ENCODE data around the gene SIGLEC10.

The SIGLEC10 gene

DNA sequence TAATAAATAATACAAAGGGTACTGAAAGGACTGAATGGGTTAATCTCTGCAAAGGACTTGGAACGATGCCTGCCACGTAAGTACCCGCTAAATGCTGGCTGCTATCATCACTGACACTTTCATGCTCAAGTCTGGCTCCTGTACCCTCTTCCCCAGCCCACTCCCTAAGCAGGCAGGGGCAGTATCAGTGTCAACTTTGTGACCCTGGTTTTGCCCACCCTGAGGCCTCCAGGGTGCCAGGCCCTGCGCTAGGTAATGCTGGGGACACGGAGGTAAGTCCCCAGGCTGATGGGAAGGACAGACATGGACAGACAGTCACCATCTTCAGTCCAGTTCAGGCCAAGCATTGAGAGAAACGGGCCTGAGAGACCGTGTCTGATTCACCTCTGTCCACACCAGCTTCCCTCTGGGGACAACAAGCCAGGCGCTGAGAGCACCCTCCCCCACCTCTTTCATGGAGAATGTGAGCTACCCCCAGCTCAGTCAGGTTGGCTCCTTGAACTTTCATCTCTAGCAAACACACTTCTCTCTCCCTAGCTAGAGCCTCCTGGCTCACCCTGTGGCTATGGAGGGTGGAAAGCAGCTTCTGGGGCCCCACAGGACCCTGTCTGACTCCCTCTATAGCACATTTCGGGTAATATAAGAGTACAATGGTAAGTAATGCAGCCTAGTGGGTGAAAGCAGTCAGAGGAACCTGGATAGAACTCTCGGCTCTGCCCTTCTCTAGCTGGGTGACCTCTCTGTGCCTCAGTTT lies 52.1 kb downstream of the SIGLEC10 start:
- Histone ChIP-seq H3K4me2 (ENCODE audit: low read depth, low read length) (no peak overlapping the region), H3K27ac (ENCODE audit: low read length) (no peak overlapping the region), H3K36me3 (replicated peaks; ENCODE audit: insufficient read depth, low read length) (no peaks in the 10 kb centered on the region), H3K9me2 (replicated peaks; ENCODE audit: insufficient read depth, low read length) (no peaks in the 10 kb centered on the region), H3K27me3 (replicated peaks; ENCODE audit: insufficient read depth, low read length) (no peaks in the 10 kb centered on the region), H4K20me1 (ENCODE audit: insufficient read depth, low read length) (no peaks in the 10 kb centered on the region), H3K79me2 (ENCODE audit: low read length) (no peaks in the 10 kb centered on the region), H2AFZ (ENCODE audit: low read length) (no peak overlapping the region), H3K9me3 (replicated peaks; ENCODE audit: insufficient read depth, low read length) (no peaks in the 10 kb centered on the region), H3F3A (ENCODE audit: insufficient read depth, low read length) (no peaks in the 10 kb centered on the region), H3K4me3 (ENCODE audit: low read length) (no peak overlapping the region), H3K4me1 (ENCODE audit: low read length) (no peaks in the 10 kb centered on the region), H3K9ac (ENCODE audit: low read length) (no peak overlapping the region)
- no peak for DNase-seq
- no peak for TF ChIP-seq EZH2 (optimal IDR thresholded peaks at IDR 0.05; ENCODE audit: low read depth, low read length)
- TF ChIP-seq, protein P1, sequence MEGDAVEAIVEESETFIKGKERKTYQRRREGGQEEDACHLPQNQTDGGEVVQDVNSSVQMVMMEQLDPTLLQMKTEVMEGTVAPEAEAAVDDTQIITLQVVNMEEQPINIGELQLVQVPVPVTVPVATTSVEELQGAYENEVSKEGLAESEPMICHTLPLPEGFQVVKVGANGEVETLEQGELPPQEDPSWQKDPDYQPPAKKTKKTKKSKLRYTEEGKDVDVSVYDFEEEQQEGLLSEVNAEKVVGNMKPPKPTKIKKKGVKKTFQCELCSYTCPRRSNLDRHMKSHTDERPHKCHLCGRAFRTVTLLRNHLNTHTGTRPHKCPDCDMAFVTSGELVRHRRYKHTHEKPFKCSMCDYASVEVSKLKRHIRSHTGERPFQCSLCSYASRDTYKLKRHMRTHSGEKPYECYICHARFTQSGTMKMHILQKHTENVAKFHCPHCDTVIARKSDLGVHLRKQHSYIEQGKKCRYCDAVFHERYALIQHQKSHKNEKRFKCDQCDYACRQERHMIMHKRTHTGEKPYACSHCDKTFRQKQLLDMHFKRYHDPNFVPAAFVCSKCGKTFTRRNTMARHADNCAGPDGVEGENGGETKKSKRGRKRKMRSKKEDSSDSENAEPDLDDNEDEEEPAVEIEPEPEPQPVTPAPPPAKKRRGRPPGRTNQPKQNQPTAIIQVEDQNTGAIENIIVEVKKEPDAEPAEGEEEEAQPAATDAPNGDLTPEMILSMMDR (IDR thresholded peaks at IDR 0.05; ENCODE audit: low read length) = no peak
- TF ChIP-seq EZH2phosphoT487 (IDR thresholded peaks at IDR 0.05; ENCODE audit: low read length) = no peak

DNA sequence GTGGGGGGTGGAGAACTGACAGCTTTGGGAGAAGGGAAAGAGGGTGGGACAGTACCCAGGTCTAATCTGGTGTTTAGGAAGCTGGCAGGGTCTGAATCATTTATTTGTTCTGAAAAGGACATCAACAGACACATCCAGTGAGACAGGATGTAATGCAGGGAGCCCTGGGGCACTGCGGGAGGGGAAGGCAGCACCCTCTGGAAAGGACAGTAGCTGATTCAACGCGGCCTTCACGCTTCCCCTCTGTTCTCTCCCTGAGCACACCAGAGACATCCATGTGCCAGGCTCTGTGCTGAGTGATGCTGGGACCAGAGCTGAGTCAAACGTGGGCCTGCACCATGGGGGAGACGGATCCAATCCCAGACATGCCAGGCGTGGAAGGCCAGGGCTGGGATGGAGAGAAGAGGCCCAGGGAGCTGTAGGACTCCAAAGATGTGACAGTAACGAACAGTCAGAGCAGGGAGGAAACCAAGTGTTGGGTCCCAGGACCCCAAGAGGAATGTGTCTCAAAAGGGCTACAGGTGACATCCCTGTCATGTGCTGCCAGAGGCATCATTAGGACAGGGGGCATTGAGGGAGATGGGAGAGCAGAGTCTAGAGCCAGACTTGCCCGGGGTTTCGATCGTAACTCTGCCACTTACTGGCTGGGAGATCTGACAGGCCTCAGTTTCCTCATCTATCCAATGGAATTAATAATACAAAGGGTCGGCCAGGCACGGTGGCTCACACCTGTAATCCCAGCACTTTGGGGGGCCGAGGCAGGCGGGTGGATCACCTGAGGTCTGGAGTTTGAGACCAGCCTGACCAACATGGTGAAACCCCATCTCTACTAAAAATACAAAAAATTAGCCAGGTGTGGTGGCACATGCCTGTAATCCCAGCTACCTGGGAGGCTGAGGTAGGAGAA lies 53.0 kb downstream of the SIGLEC10 start:
- Histone ChIP-seq H3K27ac (ENCODE audit: low read length) (no peak overlapping the region), H3K9me3 (replicated peaks; ENCODE audit: insufficient read depth, low read length) (no peaks in the 10 kb centered on the region), H3K79me2 (ENCODE audit: low read length) (no peaks in the 10 kb centered on the region), H3K27me3 (replicated peaks; ENCODE audit: insufficient read depth, low read length) (no peaks in the 10 kb centered on the region), H4K20me1 (ENCODE audit: insufficient read depth, low read length) (no peaks in the 10 kb centered on the region), H3K36me3 (replicated peaks; ENCODE audit: insufficient read depth, low read length) (no peaks in the 10 kb centered on the region), H3F3A (ENCODE audit: insufficient read depth, low read length) (no peaks in the 10 kb centered on the region), H3K9me2 (replicated peaks; ENCODE audit: insufficient read depth, low read length) (no peaks in the 10 kb centered on the region), H2AFZ (ENCODE audit: low read length) (no peak overlapping the region), H3K4me2 (ENCODE audit: low read depth, low read length) (no peak overlapping the region), H3K4me1 (ENCODE audit: low read length) (no peaks in the 10 kb centered on the region), H3K9ac (ENCODE audit: low read length) (no peak overlapping the region), H3K4me3 (ENCODE audit: low read length) (no peak overlapping the region)
- TF ChIP-seq, protein P1 (IDR thresholded peaks at IDR 0.05; ENCODE audit: low read length) = no peak
- TF ChIP-seq EZH2 (optimal IDR thresholded peaks at IDR 0.05; ENCODE audit: low read depth, low read length) = no peak
- TF ChIP-seq EZH2phosphoT487 (IDR thresholded peaks at IDR 0.05; ENCODE audit: low read length) = no peak
- no peak for DNase-seq

DNA sequence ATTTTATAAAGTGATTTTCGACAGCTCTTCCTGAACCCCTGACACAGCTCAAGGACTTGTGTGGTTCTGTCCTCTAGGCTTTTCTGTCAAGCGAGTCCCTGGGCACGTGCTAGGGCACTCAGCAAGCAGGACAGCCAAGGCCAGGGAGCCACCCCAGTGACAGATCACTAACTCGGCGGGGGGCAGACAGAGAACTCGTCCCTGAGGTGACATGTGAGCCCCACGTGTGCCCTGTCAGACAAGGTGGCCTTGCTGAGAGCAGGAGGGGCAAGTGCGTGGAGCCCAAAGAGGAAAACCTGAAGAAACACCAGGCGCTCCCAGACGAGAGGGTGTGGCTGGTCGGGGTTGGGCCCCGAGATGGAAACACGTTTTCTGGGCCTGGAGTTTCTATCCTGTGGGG lies 56.2 kb downstream of the SIGLEC10 start:
- no peak overlapping the region for H3K9ac ChIP-seq (ENCODE audit: low read length)
- H3K4me3 ChIP-seq (ENCODE audit: low read length) = no peak overlapping the region
- no peaks in the 10 kb centered on the region for H3F3A ChIP-seq (ENCODE audit: insufficient read depth, low read length)
- DNase-seq = no peak
- no peak overlapping the region for H3K27ac ChIP-seq (ENCODE audit: low read length)
- H2AFZ ChIP-seq (ENCODE audit: low read length) = no peak overlapping the region
- TF ChIP-seq EZH2phosphoT487 (IDR thresholded peaks at IDR 0.05; ENCODE audit: low read length) = no peak
- no peak for TF ChIP-seq EZH2 (optimal IDR thresholded peaks at IDR 0.05; ENCODE audit: low read depth, low read length)
- TF ChIP-seq, protein P1 (IDR thresholded peaks at IDR 0.05; ENCODE audit: low read length) = no peak
- H3K9me3 ChIP-seq (replicated peaks; ENCODE audit: insufficient read depth, low read length) = no peaks in the 10 kb centered on the region
- H4K20me1 ChIP-seq (ENCODE audit: insufficient read depth, low read length) = no peaks in the 10 kb centered on the region
- no peaks in the 10 kb centered on the region for H3K27me3 ChIP-seq (replicated peaks; ENCODE audit: insufficient read depth, low read length)
- no peaks in the 10 kb centered on the region for H3K79me2 ChIP-seq (ENCODE audit: low read length)
- no peaks in the 10 kb centered on the region for H3K36me3 ChIP-seq (replicated peaks; ENCODE audit: insufficient read depth, low read length)
- H3K4me2 ChIP-seq (ENCODE audit: low read depth, low read length) = no peak overlapping the region
- H3K9me2 ChIP-seq (replicated peaks; ENCODE audit: insufficient read depth, low read length) = no peaks in the 10 kb centered on the region
- H3K4me1 ChIP-seq (ENCODE audit: low read length) = no peaks in the 10 kb centered on the region
